GM18498 (cell line): ENCODE measurements around the gene RBKS.
A peak's percentile ranks its signal among the peaks of the same experiment; 100 is the strongest.
"Not testable (repeated sequence)": the region's sequence is repeated elsewhere in the genome, so short reads cannot be mapped to it uniquely, and the experiment has no call there.

ENCODE experiments used
- ATAC-seq: cut with Tn5 transposase; IDR thresholded peaks from one replicate; pipeline ENCODE4 v1.9.1; 2021; ENCODE audit warnings: mild to moderate bottlenecking, moderate library complexity; ENCODE audit not compliant: unreplicated experiment

RBKS gene

DNA sequence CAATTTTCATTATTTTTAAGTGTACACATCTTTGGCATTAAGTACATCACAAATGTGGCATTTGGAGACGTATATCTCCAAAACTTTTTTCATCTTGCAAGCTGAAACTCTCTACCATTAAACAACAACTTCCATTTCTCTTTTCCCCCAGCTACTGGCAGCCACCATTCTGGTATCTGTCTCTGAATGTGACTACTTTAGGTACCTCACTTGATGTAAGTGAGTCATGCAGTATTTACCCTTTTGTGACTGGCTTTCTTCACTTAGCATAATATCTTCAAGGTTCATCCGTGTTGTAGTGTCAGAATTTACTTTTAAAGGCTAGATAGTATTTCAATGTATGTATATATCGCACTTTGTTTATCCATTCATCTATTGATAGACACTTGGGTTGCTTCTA lies 17.4 kb upstream of the RBKS start:
- ATAC-seq, result no peak

DNA sequence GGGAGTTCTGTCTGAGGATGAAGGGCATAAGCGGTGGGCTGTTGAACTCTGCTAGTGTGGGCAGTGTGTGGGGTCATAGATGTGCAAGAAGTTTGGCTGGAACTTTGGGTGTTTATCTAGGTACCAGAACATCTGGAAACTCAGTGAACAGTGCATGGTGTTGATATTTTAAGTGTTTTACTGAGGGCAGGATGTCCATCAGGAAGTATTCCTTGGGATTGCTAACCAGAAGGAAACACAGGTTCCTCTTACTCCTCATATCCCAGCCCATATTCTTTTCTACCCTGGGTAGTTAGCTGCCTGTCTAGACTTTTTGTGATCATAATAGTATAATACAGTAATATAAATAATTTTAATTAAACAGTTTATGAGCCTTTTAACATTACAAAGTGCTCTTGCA lies 15.9 kb upstream of the RBKS start:
- no peak for ATAC-seq

DNA sequence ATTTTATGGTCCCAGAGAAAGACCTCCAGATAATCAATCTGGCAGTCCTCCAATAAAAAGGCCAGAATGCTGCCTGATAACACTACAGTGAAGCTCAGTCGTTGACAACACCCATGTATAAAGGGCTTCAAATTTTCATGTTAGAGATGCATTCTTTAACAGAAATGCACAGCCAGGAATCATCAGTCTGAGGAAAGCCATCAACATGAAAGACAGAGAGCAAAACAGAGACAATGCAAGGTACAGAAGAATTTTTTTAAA lies 14.1 kb upstream of the RBKS start:
- no peak for ATAC-seq

DNA sequence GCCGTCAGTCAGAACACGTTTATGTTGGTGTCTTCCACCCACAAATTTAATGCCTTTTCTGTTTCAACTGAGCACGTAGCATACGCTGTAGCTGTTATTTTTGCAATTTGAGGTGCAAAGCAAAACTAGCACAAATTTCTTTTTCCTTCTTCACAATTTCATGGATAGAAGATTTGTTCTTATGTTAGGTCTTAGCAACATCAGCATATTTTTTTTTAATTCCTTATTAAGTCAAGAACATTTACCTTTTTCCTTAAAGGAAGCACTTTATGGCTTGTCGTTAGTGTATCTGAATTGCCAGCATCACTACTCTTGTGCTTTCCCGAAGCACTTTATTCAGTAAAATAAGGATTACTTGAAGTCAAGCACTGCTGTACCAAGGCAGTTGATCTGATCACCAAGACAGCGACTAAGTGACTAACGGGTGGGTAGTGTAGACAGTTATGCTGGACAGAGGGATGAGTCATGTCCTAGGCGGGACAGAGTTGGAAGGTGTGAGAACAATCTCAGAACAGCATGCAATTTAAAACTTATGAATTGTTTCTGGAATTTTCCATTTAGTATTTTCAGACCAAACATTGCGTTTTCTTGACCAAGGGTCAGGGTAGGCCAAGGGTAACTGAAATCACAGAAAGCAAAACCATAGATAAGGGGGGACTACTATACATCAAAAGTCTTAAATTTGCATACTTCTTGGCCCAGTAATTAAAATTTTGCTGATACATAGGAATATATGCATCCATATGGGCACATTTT lies 13.6 kb upstream of the RBKS start:
- ATAC-seq, result no peak

DNA sequence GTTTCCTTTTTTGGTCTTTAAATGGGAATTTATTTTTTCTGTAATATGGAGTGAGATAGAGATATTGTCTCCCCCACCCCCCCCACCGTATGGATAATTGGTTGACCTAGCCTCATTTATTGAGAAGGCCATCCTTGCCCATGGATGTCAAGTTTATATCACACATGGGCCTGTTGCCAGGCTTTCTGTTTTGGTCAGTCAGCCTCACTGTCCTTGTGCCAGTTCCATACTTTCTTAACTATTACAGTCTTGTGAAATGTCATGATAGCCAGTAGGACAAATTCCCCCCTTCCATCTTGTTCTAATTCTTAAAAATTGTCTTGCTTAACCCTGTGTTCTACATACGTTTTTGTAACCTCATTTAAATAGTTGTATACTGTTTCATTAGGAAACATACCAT lies 12.8 kb upstream of the RBKS start:
- no peak for ATAC-seq

DNA sequence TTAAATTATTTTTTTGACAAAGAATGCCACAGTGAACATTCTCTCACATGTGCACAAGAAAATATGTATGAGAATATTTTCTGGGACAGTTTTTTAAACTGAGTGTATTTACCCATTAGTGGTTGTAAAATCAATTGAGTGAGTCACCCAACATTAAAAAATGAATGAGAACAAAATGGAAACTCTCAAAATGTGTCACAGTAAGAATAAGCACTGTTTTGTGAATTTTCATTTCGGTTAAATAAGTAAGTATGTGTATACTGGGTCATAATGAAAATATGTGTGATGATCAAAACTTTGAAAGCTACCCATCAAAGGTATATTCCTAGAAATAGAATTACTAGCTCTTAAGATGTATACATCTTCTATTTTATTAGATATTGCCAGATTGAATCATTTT lies 11.9 kb upstream of the RBKS start:
- ATAC-seq, result no peak

DNA sequence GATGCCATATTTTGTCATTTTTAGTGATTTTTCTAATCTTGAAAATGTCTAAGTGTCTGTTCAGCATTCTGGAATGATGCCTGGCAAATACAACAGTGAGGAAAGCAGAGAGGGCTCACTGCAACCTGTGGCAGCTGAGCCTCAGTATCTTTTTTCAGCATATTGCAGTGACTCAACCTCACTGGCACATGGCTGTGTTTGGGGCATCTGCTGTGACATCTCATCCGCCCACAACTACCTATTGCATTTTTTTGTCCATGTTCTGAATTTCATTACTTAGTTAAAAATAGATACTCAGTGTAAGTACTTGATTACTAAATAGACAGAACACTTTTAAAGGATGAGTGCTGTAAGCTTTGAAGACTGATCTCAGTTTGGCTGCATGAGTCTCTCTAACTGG lies 11.0 kb upstream of the RBKS start:
- ATAC-seq, result no peak

DNA sequence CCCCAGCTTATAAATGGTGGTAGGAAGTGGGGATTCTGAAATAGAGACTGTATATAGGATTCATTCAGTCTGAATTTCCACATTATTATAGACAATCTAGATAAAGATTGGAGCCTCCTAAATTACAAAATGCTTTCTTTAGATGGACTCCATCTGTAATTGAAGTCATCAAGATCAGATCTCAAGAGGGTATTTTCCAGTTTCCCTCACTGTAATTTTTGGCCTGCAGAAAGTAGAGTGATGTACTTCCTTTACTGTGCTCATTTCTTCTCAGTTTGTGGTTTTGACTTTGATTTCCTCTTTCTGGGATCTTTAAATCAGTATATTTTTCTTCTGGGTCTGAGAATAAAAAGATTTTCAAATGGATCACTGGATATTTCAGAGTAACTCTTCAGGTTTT lies 7.5 kb upstream of the RBKS start:
- ATAC-seq, result no peak

DNA sequence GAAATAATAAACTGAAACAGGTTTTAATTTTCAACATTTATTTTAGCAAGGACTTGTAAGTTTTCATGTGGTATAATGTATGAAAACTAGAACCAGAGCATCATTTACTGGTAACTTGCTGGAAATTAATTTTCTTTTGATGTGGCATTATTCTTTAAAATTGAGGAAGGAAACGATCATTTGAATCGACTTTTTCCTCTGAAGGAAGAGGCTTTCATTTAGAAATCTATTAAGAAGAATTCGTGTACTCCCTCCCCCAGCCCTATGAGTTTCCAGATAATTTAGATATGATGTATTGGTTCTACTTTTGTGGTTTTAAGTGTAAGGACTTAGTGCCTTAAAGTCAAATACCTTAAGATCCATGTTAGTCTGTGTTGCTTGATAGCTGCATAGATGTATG lies 2.8 kb upstream of the RBKS start:
- ATAC-seq, result no peak

DNA sequence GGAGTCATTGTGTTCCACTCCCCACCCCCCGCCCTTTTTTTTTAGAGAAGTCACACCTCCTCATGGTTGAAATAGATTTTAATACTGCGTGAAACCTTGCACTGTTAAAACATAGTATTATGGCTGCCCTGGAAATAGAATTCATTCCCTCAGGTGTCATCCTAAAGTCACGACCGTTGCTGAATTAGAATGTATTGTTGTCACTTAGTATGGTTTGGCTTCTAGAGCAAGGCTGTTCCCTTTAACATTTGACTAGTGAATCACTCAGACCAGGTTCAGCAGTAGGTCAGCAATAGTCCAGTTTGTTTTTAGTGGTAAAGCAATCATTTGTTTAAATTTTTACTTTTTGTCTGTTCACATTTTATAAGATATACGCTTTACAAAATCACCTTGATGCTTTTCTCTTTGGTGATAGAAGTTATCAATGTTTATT lies 1.5 kb upstream of the RBKS start:
- no peak for ATAC-seq

DNA sequence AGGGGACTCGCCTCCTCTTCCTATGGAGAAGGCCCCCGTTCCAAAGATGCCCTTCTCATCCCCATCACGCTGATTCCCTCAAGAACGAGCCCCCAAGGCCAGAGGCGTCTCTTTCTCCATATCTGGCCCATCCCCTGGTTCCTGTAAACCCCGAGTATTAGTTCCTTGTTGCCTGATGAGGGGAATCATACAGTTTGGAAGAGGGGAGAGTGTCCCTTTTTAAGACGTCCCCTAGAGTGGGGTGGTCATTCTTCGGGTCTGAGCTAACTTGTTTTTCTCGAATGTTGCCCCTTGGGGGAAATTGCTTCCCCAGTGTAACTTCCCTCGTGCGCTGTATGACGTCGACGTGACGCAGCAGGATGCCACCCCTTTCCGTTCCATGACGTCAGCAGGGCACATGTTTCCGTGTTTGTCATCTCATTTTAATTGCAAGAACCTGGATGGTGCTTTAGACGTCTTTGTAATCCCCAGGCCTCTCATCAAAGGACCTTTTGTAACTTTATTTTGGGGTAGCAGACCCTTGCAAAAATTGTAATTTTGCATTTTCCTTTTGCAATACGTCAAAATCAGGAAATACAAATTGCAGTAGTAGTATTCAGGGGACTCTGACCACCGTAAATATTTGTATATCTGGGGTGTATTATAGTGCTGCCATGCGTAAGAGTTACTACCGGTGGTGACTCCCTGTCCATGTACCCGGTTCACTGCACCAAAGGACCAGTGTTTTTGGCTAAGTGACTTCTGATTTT lies 911 bp upstream of the RBKS start:
- peak; percentile 31 for ATAC-seq

DNA sequence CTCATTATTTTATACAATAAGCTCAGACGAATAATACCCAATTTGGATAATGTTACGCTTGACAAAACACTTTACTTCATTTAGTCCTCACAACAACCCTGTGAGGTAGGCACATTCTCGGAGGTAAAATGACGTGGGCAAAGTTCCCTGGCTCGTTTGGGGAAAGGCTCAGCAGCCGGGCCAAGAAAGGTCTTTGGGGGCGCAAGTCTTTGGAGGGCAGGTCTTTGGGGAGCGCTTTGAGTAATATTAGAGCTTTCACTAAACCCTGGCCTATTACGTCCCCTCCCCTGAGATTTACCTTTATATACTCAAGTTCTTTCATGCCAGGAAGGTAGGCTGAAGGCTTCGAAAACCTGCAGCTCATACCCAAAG lies 427 bp downstream of the RBKS start:
- ATAC-seq, result peak; percentile 1

DNA sequence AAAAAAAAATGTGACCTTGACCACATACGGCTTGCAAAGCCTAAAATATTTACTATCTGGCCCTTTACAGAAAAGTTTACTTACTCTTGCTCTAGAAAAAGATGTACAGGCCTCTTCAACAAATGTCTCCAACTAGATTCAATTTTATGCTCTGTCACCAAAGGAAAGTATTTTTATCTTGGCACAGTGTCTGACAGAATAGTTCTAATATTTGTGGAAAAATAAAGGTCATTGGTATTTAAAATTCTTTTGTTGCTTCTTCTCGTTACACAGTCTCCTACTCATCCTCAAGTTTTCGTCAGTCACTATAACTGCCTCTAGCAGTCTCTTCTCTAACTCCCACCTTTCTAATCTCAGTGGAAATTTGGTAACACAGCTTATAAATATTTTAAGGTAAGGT lies 1.4 kb downstream of the RBKS start:
- no peak for ATAC-seq

DNA sequence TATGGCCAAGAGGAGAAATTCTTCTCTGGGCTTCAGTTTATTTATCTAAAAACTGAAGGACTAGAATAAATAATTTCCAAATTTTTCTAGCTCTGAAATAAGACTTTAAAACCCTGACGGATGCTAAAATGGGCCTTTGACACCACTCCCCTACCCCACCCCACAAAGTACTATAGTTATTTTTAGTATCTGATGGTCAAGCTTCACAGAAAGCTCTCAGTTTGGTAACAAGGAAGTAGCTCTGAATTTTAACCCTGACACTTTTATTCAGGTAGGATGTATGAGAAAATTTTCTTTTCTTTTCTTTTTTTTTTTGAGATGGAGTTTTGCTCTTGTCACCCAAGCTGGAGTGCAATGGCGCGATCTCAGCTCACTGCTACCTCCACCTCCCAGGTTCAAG lies 2.4 kb downstream of the RBKS start:
- ATAC-seq, result no peak

DNA sequence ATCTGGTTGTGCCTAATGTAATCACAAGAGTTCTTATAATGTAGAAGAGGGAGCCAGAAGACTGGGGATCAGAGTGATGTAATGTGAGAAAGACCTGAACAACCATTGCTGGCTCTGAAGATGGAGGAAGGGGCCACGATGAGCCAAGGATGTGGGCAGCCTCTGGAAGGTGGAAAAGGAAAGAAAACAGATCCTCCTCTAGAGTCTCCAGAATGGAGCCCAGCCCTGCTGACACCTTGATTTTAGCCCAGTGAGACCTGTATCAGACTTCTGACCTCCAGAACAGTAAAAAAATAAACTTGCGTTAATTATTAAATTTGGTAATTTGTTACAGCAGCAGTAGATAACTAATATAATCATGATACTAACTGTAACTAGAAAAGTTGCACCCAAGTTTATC lies 3.1 kb downstream of the RBKS start:
- ATAC-seq, result no peak

DNA sequence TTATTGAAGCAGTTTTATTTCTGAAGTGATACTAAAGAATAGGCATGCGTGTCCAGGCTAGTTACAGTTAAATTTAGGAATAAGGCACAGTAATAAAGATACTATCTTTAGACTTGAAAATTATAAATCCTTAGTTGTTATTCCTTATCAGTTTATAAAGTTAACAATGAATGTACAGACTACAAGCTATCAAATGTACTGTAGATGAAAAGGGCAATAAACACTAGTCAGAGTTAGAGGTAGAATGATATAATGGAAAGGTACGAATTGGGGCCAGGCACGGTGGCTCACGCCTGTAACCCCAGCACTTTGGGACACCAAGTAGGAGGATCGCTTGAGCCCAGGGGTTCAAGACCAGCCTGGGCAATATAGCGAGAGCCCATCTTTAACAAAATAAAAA lies 3.9 kb downstream of the RBKS start:
- ATAC-seq, result no peak

DNA sequence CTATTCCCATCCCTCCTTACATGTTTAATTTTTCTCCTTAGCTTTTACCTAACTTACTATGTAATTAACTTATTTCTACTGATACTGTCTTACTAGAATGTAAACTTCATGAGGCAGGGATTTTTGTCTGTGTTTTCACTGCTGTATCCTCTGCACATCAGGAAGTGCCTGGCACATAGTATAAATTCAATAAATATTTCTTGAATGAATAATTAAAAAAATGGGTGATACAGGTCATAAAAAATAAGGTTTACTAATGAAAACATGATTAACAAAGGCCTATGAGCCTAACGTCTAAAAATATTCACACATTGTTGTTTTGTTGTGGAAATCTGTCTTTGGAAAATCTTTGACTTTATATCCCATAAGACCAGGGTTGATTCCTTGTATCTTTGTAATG lies 4.5 kb downstream of the RBKS start:
- no peak for ATAC-seq

DNA sequence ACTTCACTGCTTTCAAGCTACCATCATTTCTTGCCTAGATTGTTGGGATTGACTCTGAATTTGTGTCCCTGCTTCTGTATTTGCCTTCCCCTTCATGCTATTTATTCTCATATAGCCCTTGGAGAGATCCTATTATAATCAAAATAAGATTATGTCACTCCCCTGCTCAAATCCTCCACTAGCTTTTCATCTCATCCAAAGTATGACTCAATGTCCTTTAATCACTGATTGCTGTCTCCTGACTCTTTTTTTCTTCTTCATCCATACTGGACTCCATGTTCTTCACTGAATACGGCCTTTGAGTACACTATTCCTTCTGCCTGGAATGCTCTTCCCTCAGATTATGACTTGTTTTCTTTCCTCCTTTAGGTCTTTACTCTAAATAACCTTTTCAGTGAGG lies 5.0 kb downstream of the RBKS start:
- ATAC-seq, result no peak

DNA sequence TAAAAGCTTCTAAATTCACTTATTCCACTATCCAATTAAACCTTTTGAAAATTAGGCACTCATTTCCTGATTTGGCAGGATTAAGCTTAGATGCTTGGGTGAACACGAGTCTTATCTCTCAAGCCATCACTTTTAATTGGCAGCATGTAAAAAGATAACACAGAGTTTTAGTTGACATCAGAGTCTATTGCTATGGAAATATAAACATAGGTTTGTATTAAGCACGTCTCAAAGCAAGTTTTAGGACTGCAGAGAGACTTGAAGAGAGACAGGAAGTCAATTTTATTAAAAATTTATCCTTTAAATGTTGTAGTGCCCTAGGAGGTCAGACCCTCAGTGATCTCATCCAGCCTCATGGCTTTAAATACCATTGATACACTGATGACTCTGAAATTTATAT lies 5.6 kb downstream of the RBKS start:
- no peak for ATAC-seq

DNA sequence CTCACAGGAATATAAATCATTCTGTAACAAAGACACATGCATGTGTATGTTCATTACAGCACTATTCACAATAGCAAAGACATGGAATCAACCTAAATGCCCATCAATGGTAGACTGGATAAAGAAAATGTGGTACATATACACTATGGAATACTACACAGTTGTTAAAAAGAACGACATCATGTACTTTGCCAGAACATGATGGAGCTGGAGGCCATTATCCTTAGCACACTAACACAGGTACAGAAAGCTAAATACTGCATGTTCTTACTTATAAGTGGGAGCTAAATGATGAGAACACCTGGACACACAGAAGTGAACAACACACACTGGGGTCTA lies 7.6 kb downstream of the RBKS start:
- ATAC-seq, result not testable (repeated sequence)

DNA sequence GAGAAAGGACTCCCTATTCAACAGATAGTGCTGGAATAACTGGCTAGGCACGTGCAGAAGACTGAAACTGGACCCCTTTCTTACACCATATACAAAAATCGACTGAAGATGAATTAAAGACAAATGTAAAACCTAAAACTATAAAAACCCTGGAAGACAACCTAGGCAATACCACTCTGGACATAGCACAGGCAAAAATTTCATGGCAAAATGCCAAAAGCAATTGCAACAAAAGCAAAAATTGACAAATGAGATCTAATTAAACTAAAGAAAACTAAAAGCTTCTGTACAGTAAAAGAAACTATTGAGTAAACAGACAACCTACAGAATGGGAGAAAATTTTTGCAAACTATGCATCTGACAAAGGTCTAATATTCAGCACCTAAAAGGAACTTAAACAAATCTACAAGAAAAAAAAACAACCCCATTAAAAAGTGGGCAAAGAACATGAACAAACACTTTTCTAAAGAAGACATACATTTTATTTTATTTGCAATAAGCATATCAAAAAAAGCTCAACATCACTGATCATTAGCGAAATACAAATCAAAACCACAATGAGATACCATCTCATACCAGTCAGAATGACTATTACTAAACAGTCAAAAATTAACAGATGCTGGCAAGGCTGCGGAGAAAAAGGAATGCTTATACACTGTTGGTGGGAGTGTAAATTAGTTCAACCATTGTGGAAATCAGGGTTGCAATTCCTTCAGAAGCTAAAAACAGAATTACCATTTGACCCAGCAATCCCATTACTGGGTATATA lies 8.2 kb downstream of the RBKS start:
- not testable (repeated sequence) for ATAC-seq

DNA sequence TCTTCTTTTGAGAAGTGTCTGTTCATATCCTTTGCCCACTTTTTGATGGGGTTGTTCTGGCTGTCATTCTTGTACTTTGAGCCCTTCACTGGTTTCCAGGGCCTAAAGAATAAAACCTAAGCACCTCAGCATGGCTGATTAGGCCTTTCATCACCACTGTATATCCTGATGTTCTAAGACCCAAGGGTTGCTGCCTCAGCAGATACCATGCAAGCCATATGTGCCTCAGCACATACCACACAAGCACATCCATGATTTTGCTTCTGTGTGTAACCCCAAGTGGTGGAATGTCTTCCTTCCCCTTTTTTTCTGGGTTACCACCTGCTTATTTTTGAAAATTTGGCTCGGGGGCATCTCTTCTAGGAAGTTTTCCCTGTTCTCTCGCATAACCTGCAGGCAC lies 11.4 kb downstream of the RBKS start:
- no peak for ATAC-seq
